Measurements from ENCODE around the gene INSR.
"Not testable (repeated sequence)": the region's sequence is repeated elsewhere in the genome, so short reads cannot be mapped to it uniquely, and the experiment has no call there.

The INSR gene

GRCh38 chr19:7258041-7258839, 36.0 kb downstream of the INSR start:
- DNase-seq (ENCODE audit: low read depth), result no peak

GRCh38 chr19:7257148-7258040, 36.8 kb downstream of the INSR start:
- DNase-seq (ENCODE audit: low read depth), result no peak

- no peak for DNase-seq (ENCODE audit: low read depth)
Observed at GRCh38 chr19:7255631-7256030, 38.6 kb downstream of the INSR start.

- DNase-seq (ENCODE audit: low read depth), result no peak
Observed at GRCh38 chr19:7255119-7255518, 39.1 kb downstream of the INSR start.

- DNase-seq (ENCODE audit: low read depth), result no peak
Observed at GRCh38 chr19:7254590-7254989, 39.6 kb downstream of the INSR start.

GRCh38 chr19:7252364-7252763, 41.9 kb downstream of the INSR start:
- no peak for DNase-seq (ENCODE audit: low read depth)

- no peak for DNase-seq (ENCODE audit: low read depth)
Observed at GRCh38 chr19:7251494-7251893, 42.7 kb downstream of the INSR start.

- DNase-seq (ENCODE audit: low read depth), result no peak
Observed at GRCh38 chr19:7250951-7251350, 43.3 kb downstream of the INSR start.

GRCh38 chr19:7250057-7250596, 44.1 kb downstream of the INSR start:
- DNase-seq (ENCODE audit: low read depth), result no peak

GRCh38 chr19:7247155-7247554, 47.1 kb downstream of the INSR start:
- no peak for DNase-seq (ENCODE audit: low read depth)

GRCh38 chr19:7246601-7247000, 47.6 kb downstream of the INSR start:
- no peak for DNase-seq (ENCODE audit: low read depth)

- no peak for DNase-seq (ENCODE audit: low read depth)
Observed at GRCh38 chr19:7242601-7243258, 51.5 kb downstream of the INSR start.

GRCh38 chr19:7238051-7238450, 56.2 kb downstream of the INSR start:
- DNase-seq (ENCODE audit: low read depth), result no peak

GRCh38 chr19:7236153-7236552, 58.1 kb downstream of the INSR start:
- no peak for DNase-seq (ENCODE audit: low read depth)

- DNase-seq (ENCODE audit: low read depth), result no peak
Observed at GRCh38 chr19:7230826-7231225, 63.4 kb downstream of the INSR start.

GRCh38 chr19:7229735-7230134, 64.5 kb downstream of the INSR start:
- DNase-seq (ENCODE audit: low read depth), result no peak

- no peak for DNase-seq (ENCODE audit: low read depth)
Observed at GRCh38 chr19:7228935-7229541, 65.2 kb downstream of the INSR start.

- DNase-seq (ENCODE audit: low read depth), result no peak
Observed at GRCh38 chr19:7227735-7228134, 66.5 kb downstream of the INSR start.

- DNase-seq (ENCODE audit: low read depth), result not testable (repeated sequence)
Observed at GRCh38 chr19:7227149-7227548, 67.1 kb downstream of the INSR start.

GRCh38 chr19:7226739-7227138, 67.5 kb downstream of the INSR start:
- DNase-seq (ENCODE audit: low read depth), result no peak

- DNase-seq (ENCODE audit: low read depth), result no peak
Observed at GRCh38 chr19:7225741-7226140, 68.5 kb downstream of the INSR start.

- no peak for DNase-seq (ENCODE audit: low read depth)
Observed at GRCh38 chr19:7224995-7225394, 69.2 kb downstream of the INSR start.
